Gastroesophageal sphincter (tissue), 4 donors: ENCODE data around the gene RPIA. TPM values are rescaled to one million over a fixed set of nuclear protein-coding genes. Genes with fewer than 3 reads are reported as not detected.

Experiments
- ATAC-seq: fragments of 150-250 bp; one replicate; pipeline ENCODE4 v1.9.1; 2016; ENCODE audit warnings: mild to moderate bottlenecking, moderate library complexity
- H3K27ac ChIP-seq, 4 donors: fragments of 200-600 bp; sonication (generic) in 3 of 4; 1 replicate in 3 of 4; 2 replicates in 1 of 4; pipeline ENCODE4 v1.5.1; 2016 to 2019
- H3K27me3 ChIP-seq: fragments of 200-600 bp; sonication (generic); one replicate; pipeline ENCODE4 v1.5.1; 2019
- H3K36me3 ChIP-seq, 2 donors: fragments of 200-600 bp; sonication (generic); one replicate each; pipeline ENCODE4 v1.5.1; 2019; ENCODE audit warnings: control low read depth in 1 of 2
- H3K4me1 ChIP-seq, 3 donors: fragments of 200-600 bp; sonication (generic); 1 replicate in 2 of 3; 2 replicates in 1 of 3; pipeline ENCODE4 v1.5.1; 2016 to 2019; ENCODE audit warnings: control low read depth in 2 of 3
- H3K4me3 ChIP-seq, 2 donors: fragments of 200-600 bp; sonication (generic); one replicate each; pipeline ENCODE4 v1.5.1; 2019; ENCODE audit warnings: mild to moderate bottlenecking in 1 of 2, moderate library complexity in 1 of 2
- H3K9me3 ChIP-seq, 3 donors: fragments of 200-600 bp; sonication (generic); one replicate each; pipeline ENCODE4 v1.5.1; 2017 to 2019; ENCODE audit warnings: control low read depth in 2 of 3
- EP300 ChIP-seq: sonication (generic); formaldehyde crosslinking; IDR thresholded peaks from one replicate; pipeline ENCODE4 v1.6.1; 2017; ENCODE audit warnings: antibody characterized with exemption, mild to moderate bottlenecking
- POLR2A ChIP-seq, 2 donors: fragments of 450-650 bp; IDR thresholded peaks; one replicate each; pipeline ENCODE4 v1.6.1; 2017; ENCODE audit warnings: antibody characterized with exemption in 2 of 2, mild to moderate bottlenecking in 2 of 2, moderate library complexity in 1 of 2
- POLR2AphosphoS5 ChIP-seq: sonication (generic); formaldehyde crosslinking; IDR thresholded peaks from one replicate; pipeline ENCODE4 v1.6.1; 2017; ENCODE audit warnings: antibody characterized with exemption
- WGBS, 2 donors: methylation state at CpG; one replicate each; pipeline ENCODE4 v1.1.5; 2018; ENCODE audit warnings: low coverage in 1 of 2; 5-methylcytosine and 5-hydroxymethylcytosine counted together
- total RNA-seq, 4 donors: library from RNA; depleted of rRNA; stranded (reverse); fragments of >200 nt; gene quantifications; one replicate each; pipeline ENCODE4 v1.1.0, GENCODE V29; 2016
- TF ChIP-seq, protein P1 (sequence below), 4 experiments: fragments of 200-600 bp in 2 of 4; fragments of 450-650 bp in 2 of 4; sonication (generic) in 1 of 4; IDR thresholded peaks; one replicate each; pipeline ENCODE4 v1.5.1; 2017 to 2019; ENCODE audit warnings: antibody characterized with exemption in 4 of 4, mild to moderate bottlenecking in 2 of 4, moderate library complexity in 2 of 4

The RPIA gene
- total RNA-seq, 4 donors from 2014 or later, result 4.4 to 7.7 (median 6.6) TPM

DNA sequence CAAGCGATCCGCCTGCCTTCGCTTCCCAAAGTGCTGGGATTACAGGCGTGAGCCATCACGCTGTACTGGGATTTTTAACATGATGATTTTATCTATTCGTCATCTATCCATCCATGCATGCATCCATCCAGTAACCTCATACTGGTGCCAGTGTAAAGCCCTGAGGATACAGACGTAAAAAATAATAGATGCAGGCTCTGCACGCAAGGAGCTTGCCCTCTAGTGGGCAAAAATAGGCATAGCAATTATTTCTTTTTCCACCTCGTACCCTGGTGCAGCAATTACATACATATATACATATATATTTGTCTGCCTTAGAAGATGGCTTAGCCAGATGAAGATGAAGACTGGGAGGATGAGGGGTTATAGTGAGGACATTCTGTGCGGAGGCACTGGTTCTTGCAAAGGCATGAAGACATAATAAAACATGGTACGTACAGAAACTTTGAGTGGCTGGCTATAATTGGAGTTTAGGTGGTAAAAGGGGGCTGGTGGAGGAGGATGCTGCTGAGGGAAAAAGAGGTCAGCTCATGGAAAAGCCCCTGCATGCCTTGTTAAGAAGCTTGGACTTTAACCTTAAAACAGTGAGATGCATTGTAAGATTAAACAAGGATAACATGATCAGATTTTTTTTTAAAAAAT, 19.6 kb upstream of the RPIA start:
- no peak overlapping the region for H3K4me3 ChIP-seq
- WGBS, 2 donors, result 35 to 46% methylated on average over 7 to 11 of the region's 11 CpGs
- H3K36me3 ChIP-seq, result no peaks in the 10 kb centered on the region
- peak; percentile 50 for ATAC-seq
- no peaks in the 10 kb centered on the region for H3K9me3 ChIP-seq
- H3K4me1 ChIP-seq, result peaks cover 0 to 6% (median 0%) of the 10 kb centered on the region in 3 donors
- no peak overlapping the region for H3K27ac ChIP-seq
- H3K27me3 ChIP-seq, result no peaks in the 10 kb centered on the region
- TF ChIP-seq, protein P1, sequence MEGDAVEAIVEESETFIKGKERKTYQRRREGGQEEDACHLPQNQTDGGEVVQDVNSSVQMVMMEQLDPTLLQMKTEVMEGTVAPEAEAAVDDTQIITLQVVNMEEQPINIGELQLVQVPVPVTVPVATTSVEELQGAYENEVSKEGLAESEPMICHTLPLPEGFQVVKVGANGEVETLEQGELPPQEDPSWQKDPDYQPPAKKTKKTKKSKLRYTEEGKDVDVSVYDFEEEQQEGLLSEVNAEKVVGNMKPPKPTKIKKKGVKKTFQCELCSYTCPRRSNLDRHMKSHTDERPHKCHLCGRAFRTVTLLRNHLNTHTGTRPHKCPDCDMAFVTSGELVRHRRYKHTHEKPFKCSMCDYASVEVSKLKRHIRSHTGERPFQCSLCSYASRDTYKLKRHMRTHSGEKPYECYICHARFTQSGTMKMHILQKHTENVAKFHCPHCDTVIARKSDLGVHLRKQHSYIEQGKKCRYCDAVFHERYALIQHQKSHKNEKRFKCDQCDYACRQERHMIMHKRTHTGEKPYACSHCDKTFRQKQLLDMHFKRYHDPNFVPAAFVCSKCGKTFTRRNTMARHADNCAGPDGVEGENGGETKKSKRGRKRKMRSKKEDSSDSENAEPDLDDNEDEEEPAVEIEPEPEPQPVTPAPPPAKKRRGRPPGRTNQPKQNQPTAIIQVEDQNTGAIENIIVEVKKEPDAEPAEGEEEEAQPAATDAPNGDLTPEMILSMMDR (IDR thresholded peaks at IDR 0.05), result peak; percentile 69 to 85 (median 72)
- no peak for TF ChIP-seq POLR2AphosphoS5

DNA sequence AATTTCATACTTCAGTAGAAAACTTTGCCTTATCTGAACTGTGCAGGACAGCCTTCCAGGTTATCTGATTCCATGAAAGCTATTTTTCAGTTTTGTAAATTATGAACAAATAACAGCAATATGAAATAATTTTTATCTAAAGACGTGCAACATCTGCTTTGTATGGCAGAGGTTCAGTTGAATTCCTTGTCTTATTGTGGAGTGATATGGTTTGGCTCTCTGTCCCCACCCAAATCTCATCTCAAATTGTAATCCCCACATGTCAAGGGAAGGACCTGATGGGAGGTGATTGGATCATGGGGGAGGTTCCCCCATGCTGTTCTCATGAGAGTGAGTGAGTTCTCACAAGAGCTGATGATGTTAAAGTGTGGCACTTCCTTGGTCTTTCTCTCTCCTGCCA, 18.1 kb upstream of the RPIA start:
- 42 to 89% methylated on average over 1 of the region's 1 CpG for WGBS, 2 donors
- ATAC-seq, result no peak

DNA sequence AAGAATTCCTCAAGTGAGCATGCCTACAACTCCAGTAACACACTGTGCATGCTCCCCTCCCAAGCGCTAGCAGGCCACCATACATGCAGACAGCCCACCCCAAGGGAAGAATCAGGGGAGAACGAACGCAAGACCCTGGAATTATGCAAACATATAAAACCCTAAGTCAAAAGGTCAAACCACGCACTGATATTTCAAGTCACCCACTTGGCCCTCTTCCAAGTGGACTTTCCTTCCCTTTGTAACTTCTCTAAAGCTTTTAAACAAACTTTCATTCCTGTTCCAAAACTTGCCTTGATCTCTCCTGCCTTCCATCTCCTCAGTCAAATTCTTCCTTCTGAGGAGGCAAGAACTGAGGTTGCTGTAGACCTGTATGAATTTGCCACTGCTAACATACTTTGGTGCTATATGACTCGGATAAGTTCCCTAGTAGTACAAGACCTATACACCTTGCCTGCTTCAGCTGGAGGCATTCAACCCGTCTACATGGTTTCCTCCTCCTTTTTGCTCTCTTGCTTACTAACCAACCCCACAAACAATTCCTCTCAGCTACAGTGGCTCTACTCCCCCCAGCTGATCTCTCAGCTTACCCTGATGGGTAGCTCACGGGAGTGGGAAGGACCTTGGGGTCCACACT, 11.1 kb upstream of the RPIA start:
- no peaks in the 10 kb centered on the region for H3K36me3 ChIP-seq
- H3K9me3 ChIP-seq, result no peaks in the 10 kb centered on the region
- H3K4me3 ChIP-seq, result no peak overlapping the region
- no peak for ATAC-seq
- no peak overlapping the region for H3K27ac ChIP-seq
- 66 to 86% methylated on average over 5 to 6 of the region's 7 CpGs for WGBS, 2 donors
- no peaks in the 10 kb centered on the region for H3K27me3 ChIP-seq
- no peak for TF ChIP-seq EP300
- TF ChIP-seq POLR2AphosphoS5, result no peak
- no peak for TF ChIP-seq POLR2A (IDR thresholded peaks at IDR 0.05)
- TF ChIP-seq, protein P1 (IDR thresholded peaks at IDR 0.05), result no peak
- H3K4me1 ChIP-seq, result no peaks in the 10 kb centered on the region

More for the DNA sequence above, 18.1 kb upstream of the RPIA start:
- Histone ChIP-seq H3K9me3 (no peaks in the 10 kb centered on the region), H3K27ac (no peak overlapping the region), H3K4me1 (peaks cover 0 to 6% (median 0%) of the 10 kb centered on the region in 3 donors), H3K27me3 (no peaks in the 10 kb centered on the region), H3K4me3 (no peak overlapping the region), H3K36me3 (no peaks in the 10 kb centered on the region)
- TF ChIP-seq, protein P1 (IDR thresholded peaks at IDR 0.05), result no peak
- TF ChIP-seq EP300 (no peak), POLR2AphosphoS5 (no peak), POLR2A (IDR thresholded peaks at IDR 0.05) (no peak)

DNA sequence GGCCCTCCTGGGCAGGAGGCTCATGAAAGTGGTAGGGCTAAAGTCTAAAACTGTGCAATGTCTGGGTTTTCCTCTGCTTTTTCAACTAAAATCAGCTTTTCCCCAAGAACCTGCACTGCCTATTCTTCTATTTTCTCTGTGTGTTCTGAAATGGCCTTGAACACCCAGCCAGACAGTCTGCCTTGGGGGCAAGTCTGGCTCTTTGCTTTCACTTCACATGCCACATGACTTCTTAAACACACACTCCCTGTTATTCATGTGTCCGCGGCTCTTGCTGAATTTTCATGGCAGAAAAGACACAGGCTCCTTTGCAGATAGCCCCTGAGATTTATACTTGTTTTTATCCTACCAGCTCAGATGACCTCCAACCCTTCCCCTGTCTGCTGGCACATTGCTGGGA, 10.6 kb upstream of the RPIA start:
- H3K4me3 ChIP-seq, result no peak overlapping the region
- H3K4me1 ChIP-seq, result no peaks in the 10 kb centered on the region
- TF ChIP-seq EP300, result no peak
- no peak for TF ChIP-seq POLR2AphosphoS5
- no peak for TF ChIP-seq POLR2A (IDR thresholded peaks at IDR 0.05)
- TF ChIP-seq, protein P1 (IDR thresholded peaks at IDR 0.05), result no peak
- H3K36me3 ChIP-seq, result no peaks in the 10 kb centered on the region
- H3K27me3 ChIP-seq, result no peaks in the 10 kb centered on the region
- no peaks in the 10 kb centered on the region for H3K9me3 ChIP-seq
- ATAC-seq, result no peak
- WGBS, 2 donors, result 42 to 89% methylated on average over 2 of the region's 2 CpGs
- H3K27ac ChIP-seq, result no peak overlapping the region
